Activated T-cell treated with anti-CD3 and anti-CD28 coated beads for 48 hours (primary cell): ENCODE results near the gene PSEN1.

ENCODE experiments used
- DNase-seq: peaks from one replicate; pipeline ENCODE4 v3.0.0-alpha.2; 2020; ENCODE audit warnings: low read depth

Gene PSEN1

GRCh38 chr14:73254247-73255004 is 118.1 kb downstream of the PSEN1 start:
- DNase-seq = no peak

- no peak for DNase-seq
These were observed 118.7 kb downstream of the PSEN1 start for GRCh38 chr14:73255005-73255400.

- DNase-seq = no peak
These were observed 119.5 kb downstream of the PSEN1 start for GRCh38 chr14:73255693-73256225.

GRCh38 chr14:73258076-73258475 is 121.8 kb downstream of the PSEN1 start:
- DNase-seq = no peak

- no peak for DNase-seq
These were observed 122.7 kb downstream of the PSEN1 start for GRCh38 chr14:73258845-73259611.

GRCh38 chr14:73259837-73260236 is 123.5 kb downstream of the PSEN1 start:
- no peak for DNase-seq

GRCh38 chr14:73260574-73260973 is 124.3 kb downstream of the PSEN1 start:
- DNase-seq = no peak

GRCh38 chr14:73261075-73261474 is 124.8 kb downstream of the PSEN1 start:
- no peak for DNase-seq

- no peak for DNase-seq
These were observed 125.5 kb downstream of the PSEN1 start for GRCh38 chr14:73261520-73262426.

- no peak for DNase-seq
These were observed 126.3 kb downstream of the PSEN1 start for GRCh38 chr14:73262427-73263183.

GRCh38 chr14:73263606-73264005 is 127.3 kb downstream of the PSEN1 start:
- no peak for DNase-seq

- no peak for DNase-seq
These were observed 128.0 kb downstream of the PSEN1 start for GRCh38 chr14:73264080-73264884.

- no peak for DNase-seq
These were observed 128.8 kb downstream of the PSEN1 start for GRCh38 chr14:73264885-73265720.

GRCh38 chr14:73265721-73266046 is 129.4 kb downstream of the PSEN1 start:
- no peak for DNase-seq

- DNase-seq = no peak
These were observed 130.0 kb downstream of the PSEN1 start for GRCh38 chr14:73266317-73266716.

GRCh38 chr14:73267474-73267873 is 131.2 kb downstream of the PSEN1 start:
- no peak for DNase-seq

GRCh38 chr14:73269729-73270531 is 133.6 kb downstream of the PSEN1 start:
- no peak for DNase-seq

- no peak for DNase-seq
These were observed 136.1 kb downstream of the PSEN1 start for GRCh38 chr14:73272393-73272792.
